HepG2 (cell line): ENCODE data around the gene CSNK1G1. TPM values are rescaled to one million over a fixed set of nuclear protein-coding genes. Genes with fewer than 3 reads are reported as not detected.

Experiments
- FOXO4 ChIP-seq: sonication (generic); formaldehyde crosslinking; conservative IDR thresholded peaks from 2 replicates; pipeline ENCODE4 v1.8.1; 2023; ENCODE audit warnings: missing genetic modification reagents
- IKZF4 ChIP-seq: sonication (generic); formaldehyde crosslinking; IDR thresholded peaks from 2 replicates; pipeline ENCODE4 v1.5.1; 2020; ENCODE audit warnings: borderline replicate concordance, mild to moderate bottlenecking, low read depth, missing genetic modification reagents; ENCODE audit errors: not compliant biosample characterization
- MTERF4 ChIP-seq: sonication (generic); formaldehyde crosslinking; IDR thresholded peaks from 2 replicates; pipeline ENCODE4 v1.8.0; 2023; ENCODE audit warnings: mild to moderate bottlenecking, missing genetic modification reagents
- NFRKB ChIP-seq: fragments of 450-650 bp; IDR thresholded peaks from 2 replicates; pipeline ENCODE4 v1.6.1; 2017
- NR0B2 ChIP-seq: sonication (generic); formaldehyde crosslinking; IDR thresholded peaks from 2 replicates; pipeline ENCODE4 v1.4.0; 2020; ENCODE audit warnings: mild to moderate bottlenecking, missing genetic modification reagents
- REST ChIP-seq, 2 experiments: IDR thresholded peaks; 2 replicates each; pipeline ENCODE4 v1.6.1; 2011 to 2012; ENCODE audit warnings: low read length in 2 of 2, borderline replicate concordance in 1 of 2, low read depth in 1 of 2, mild to moderate bottlenecking in 1 of 2, moderate library complexity in 1 of 2
- SKI ChIP-seq: fragments of 450-650 bp; IDR thresholded peaks from one replicate; pipeline ENCODE4 v1.6.1; 2018; ENCODE audit warnings: mild to moderate bottlenecking; ENCODE audit not compliant: partially characterized antibody
- SMAD9 ChIP-seq: sonication (generic); formaldehyde crosslinking; IDR thresholded peaks from 2 replicates; pipeline ENCODE4 v1.5.1; 2020; ENCODE audit warnings: mild to moderate bottlenecking, missing genetic modification reagents
- SNAPC4 ChIP-seq: sonication (generic); formaldehyde crosslinking; IDR thresholded peaks from 2 replicates; pipeline ENCODE4 v1.4.0; 2020; ENCODE audit warnings: mild to moderate bottlenecking, missing genetic modification reagents
- ZFP62 ChIP-seq: sonication (generic); formaldehyde crosslinking; IDR thresholded peaks from 2 replicates; pipeline ENCODE4 v1.4.0; 2020; ENCODE audit warnings: missing genetic modification reagents
- ZNF282 ChIP-seq: fragments of 450-650 bp; IDR thresholded peaks from 2 replicates; pipeline ENCODE4 v1.6.1; 2018; ENCODE audit not compliant: partially characterized antibody
- ZNF326 ChIP-seq: sonication (generic); formaldehyde crosslinking; IDR thresholded peaks from 2 replicates; pipeline ENCODE4 v1.4.0; 2020; ENCODE audit warnings: missing genetic modification reagents, borderline replicate concordance
- ZNF563 ChIP-seq: sonication (generic); formaldehyde crosslinking; IDR thresholded peaks from 2 replicates; pipeline ENCODE4 v1.8.0; 2022; ENCODE audit warnings: mild to moderate bottlenecking, moderate library complexity, missing genetic modification reagents
- ZSCAN29 ChIP-seq: sonication (generic); formaldehyde crosslinking; conservative IDR thresholded peaks from 2 replicates; pipeline ENCODE4 v1.4.0; 2020; ENCODE audit warnings: mild to moderate bottlenecking, missing genetic modification reagents
- polyA plus RNA-seq, 8 experiments: library from polyadenylated mRNA; depleted of rRNA in 3 of 8; stranded (reverse) in 7 of 8; unstranded in 1 of 8; fragments of >200 nt; fragmentation: Illumina TruSeq in 4 of 8; extraction: Trizol in 4 of 8; gene quantifications; 2 replicates each; pipeline versions ENCODE4 v1.2.1 to v1.2.3, GENCODE V29; 2011 to 2016; ENCODE audit warnings: low read depth in 4 of 8, missing spikeins in 1 of 8, mixed read lengths in 1 of 8; ENCODE audit not compliant: insufficient read depth in 1 of 8
- total RNA-seq, 5 experiments: library from RNA; depleted of rRNA; stranded (reverse); fragments of >200 nt; fragmentation: Illumina TruSeq; extraction: Trizol; gene quantifications; 2 replicates each; pipeline ENCODE4 v1.2.3, GENCODE V29; 2016; ENCODE audit warnings: low read depth in 1 of 5

Gene CSNK1G1
- total and polyA plus RNA-seq, 2 of the 13 experiments (the other 11 are each of a cell fraction or from before 2014, with no cell fraction given), result 8.5 to 12.6 TPM

DNA sequence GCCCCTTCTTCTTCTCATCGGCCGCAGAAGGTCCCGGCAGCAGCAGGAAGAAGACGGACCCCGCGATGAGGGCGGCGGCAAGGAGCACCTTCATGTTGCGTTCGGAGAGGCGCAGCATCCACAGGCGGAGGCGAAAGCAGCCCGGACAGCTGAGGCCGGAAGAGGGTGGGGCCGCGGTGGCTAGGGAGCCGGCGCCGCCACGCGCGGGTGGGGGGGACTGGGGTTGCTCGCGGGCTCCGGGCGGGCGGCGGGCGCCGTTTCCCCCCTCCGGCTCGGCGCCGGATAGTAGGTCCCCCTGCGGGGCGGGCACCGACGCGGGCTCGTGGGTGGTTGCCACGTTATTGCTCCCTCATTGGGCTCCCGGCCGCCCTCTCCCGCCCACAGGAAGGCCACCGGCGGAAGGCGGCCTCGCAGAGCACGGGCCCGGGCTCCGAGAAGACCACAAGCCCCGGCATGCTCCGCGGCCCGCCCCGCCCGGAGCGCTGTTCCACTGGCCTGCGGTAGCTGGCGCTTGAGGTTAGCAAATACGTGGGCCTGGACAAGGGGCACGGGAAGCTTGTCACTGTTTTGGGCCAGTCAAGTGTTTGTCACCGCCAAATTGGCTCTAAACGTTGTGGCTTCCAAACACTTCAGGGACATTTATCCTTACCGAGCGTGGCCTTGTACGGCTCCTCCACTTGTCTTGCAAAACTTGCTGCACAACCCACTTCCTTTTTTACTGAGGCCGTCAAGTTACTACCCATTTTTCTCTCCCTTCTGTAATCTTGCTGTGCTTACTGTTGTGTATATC is 192.9 kb downstream of the CSNK1G1 start, which contains the start of gene PPIB (continued):
- TF ChIP-seq SNAPC4 (CRISPR knock-in tag) (no peak), FOXO4 (CRISPR knock-in tag) (no peak), ZNF563 (CRISPR knock-in tag) (no peak; the same call in 1 of the 2 replicates), SMAD9 (CRISPR knock-in tag) (no peak), ZNF326 (CRISPR knock-in tag) (no peak), ZFP62 (CRISPR knock-in tag) (no peak), IKZF4 (peak; percentile 21), ZNF282 (no peak), ZSCAN29 (CRISPR knock-in tag) (peak; percentile 56; the same call in 1 of the 2 replicates), MTERF4 (CRISPR knock-in tag) (no peak), NFRKB (no peak), NR0B2 (CRISPR knock-in tag) (peak; percentile 63), REST (IDR thresholded peaks at IDR 0.05; ENCODE audit: borderline replicate concordance in 1 of 2, low read depth in 1 of 2, low read length in 2 of 2) (no peak; a peak in 1 of 4 replicates), SKI (peak; percentile 63)
